Body of pancreas (tissue), 4 donors: ENCODE results near the gene MYOM1.

ENCODE experiments used
- POLR2A ChIP-seq, 3 donors: fragments of 450-650 bp; IDR thresholded peaks; one replicate each; pipeline ENCODE4 v1.6.1; 2016; ENCODE audit warnings: antibody characterized with exemption in 3 of 3, mild to moderate bottlenecking in 2 of 3
- TF ChIP-seq, protein P1 (sequence below), 7 experiments: fragments of 450-650 bp in 4 of 7; fragments of 200-600 bp in 3 of 7; sonication (generic) in 3 of 7; IDR thresholded peaks; one replicate each; pipeline ENCODE4 v1.5.1; 2016 to 2019; ENCODE audit warnings: antibody characterized with exemption in 7 of 7

DNA sequence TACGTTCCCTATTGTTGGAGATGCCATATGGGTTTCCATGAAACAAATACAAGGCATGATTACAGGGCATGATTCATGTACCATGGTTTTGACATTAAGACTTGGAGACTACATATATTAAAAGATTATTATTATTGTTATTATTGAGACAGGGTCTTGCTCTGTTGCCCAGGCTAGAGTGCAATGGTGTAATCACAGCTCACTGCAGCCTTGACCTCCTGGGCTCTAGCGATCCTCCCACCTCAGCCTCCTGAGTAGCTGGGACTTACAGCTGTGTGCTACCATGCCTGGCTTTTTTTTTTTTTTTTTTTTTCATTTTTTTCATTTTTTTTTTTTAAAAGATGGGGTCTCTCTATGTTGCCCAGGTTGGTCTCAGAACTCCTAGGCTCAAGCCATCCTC, 69.1 kb downstream of the MYOM1 start:
- TF ChIP-seq, protein P1, sequence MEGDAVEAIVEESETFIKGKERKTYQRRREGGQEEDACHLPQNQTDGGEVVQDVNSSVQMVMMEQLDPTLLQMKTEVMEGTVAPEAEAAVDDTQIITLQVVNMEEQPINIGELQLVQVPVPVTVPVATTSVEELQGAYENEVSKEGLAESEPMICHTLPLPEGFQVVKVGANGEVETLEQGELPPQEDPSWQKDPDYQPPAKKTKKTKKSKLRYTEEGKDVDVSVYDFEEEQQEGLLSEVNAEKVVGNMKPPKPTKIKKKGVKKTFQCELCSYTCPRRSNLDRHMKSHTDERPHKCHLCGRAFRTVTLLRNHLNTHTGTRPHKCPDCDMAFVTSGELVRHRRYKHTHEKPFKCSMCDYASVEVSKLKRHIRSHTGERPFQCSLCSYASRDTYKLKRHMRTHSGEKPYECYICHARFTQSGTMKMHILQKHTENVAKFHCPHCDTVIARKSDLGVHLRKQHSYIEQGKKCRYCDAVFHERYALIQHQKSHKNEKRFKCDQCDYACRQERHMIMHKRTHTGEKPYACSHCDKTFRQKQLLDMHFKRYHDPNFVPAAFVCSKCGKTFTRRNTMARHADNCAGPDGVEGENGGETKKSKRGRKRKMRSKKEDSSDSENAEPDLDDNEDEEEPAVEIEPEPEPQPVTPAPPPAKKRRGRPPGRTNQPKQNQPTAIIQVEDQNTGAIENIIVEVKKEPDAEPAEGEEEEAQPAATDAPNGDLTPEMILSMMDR (IDR thresholded peaks at IDR 0.05): no peak
- no peak for TF ChIP-seq POLR2A (IDR thresholded peaks at IDR 0.05)
